ENCODE measurements around the gene APOM.

The APOM gene

GRCh38 chr6:31706599-31706998, 50.9 kb downstream of the APOM start, which contains the start of gene LY6G6F:
LY6G6F (plus strand) TSS chr6:31706866; CDS start chr6:31706907, 41 bp downstream.
- TF ChIP-seq CTCF (IDR thresholded peaks at IDR 0.05; ENCODE audit: low read depth, low read length) = no peak
- TF ChIP-seq MAX (IDR thresholded peaks at IDR 0.05; ENCODE audit: low read depth, low read length) = no peak
- TF ChIP-seq POLR2A (IDR thresholded peaks at IDR 0.05; ENCODE audit: extremely low read depth, insufficient read length) = no peak
- no peak for TF ChIP-seq MYC (IDR thresholded peaks at IDR 0.05; ENCODE audit: low read depth, low read length)
- DNase-seq (ENCODE audit: low read depth) = no peak
- H3K4me3 ChIP-seq (ENCODE audit: low read depth, low read length) = no peak within 1 kb of the TSS

GRCh38 chr6:31707701-31708100, 52.0 kb downstream of the APOM start:
- TF ChIP-seq CTCF (IDR thresholded peaks at IDR 0.05; ENCODE audit: low read depth, low read length) = no peak
- no peak for TF ChIP-seq POLR2A (IDR thresholded peaks at IDR 0.05; ENCODE audit: extremely low read depth, insufficient read length)
- no peak for TF ChIP-seq MAX (IDR thresholded peaks at IDR 0.05; ENCODE audit: low read depth, low read length)
- no peak for TF ChIP-seq MYC (IDR thresholded peaks at IDR 0.05; ENCODE audit: low read depth, low read length)

More at GRCh38 chr6:31707701-31708100, 52.0 kb downstream of the APOM start:
- no peak for DNase-seq (ENCODE audit: low read depth)
- no peak overlapping the region for H3K4me3 ChIP-seq (ENCODE audit: low read depth, low read length)
